HG03432 (cell line): ENCODE data around the gene TEN1.

Experiments used
- ATAC-seq: cut with Tn5 transposase; IDR thresholded peaks from one replicate; pipeline ENCODE4 v1.9.1; 2021; ENCODE audit warnings: mild to moderate bottlenecking, moderate library complexity; ENCODE audit not compliant: unreplicated experiment

Gene TEN1

DNA sequence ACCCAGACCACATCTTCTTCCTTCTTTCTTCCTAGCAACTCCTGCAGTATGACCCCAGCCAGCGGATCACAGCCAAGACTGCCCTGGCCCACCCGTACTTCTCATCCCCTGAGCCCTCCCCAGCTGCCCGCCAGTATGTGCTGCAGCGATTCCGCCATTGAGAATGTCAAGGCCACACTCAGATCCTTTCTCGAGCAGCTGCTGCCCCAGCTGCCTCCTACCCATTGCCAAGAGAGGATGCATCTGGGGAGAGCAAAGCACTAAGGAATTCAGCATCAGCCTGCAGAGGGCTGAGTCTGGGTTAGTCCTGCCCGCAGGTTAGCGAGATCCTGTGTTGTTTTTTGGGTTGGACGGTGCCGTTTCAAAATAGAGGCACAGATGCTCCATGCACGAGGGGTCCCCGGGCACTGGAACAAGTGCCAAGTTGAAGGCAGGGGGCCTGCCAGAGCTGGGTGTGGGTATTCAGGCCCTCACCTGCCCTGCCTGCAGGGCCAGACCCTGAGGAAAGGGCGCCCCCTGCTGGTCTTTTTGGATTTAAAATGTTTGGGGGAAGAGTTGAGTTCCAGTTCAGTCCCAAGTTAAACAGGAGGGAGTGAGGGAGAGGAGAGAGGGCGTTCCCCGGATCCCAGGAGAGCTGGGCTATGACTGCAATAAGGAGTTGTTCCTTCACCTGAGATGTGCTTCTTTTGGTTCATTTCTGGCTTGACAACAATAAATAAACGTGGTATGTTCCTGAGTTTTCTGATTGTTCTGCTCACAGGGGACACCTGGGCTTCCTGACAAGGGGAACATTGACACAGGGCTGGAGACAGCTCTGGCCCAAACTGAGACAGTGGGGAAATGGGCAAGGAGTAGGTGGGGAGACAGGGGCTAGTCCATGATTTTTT is 26.5 kb downstream of the TEN1 start:
- no peak for ATAC-seq

DNA sequence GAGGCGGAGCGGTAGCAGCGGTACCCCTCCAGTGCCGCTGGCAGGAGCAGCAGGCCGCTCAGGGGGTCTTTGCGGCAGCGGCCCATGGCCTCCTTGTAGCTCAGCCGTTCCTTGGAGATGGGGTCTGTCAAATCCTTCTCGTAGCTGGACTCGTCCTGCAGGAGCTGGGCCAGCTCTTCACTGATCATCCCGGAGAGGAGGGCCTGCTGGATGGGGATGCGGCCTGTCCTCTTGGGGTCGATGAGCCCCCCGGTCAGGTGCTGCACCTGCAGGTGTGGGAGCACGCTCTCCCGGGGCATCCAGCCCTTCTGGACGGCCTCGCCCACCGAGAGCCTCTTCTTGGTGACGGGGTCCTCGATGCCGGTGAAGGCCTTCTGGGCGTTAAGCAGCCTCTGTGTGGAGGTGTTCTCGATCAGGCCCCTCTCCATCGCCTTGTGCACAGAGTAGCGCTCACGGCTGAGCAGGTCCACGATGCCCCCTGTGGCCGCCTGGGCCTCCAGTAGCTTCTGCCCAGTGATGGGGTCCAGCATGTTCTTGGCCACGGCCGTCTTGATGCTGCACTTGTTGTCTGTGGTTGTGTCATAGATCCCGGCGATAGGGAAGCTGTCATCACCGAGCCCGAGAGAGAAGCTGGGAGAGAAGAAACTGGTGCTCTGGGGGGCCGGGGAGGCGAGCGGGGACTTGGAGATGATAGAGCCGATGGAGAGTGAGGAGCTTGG is 28.2 kb downstream of the TEN1 start:
- no peak for ATAC-seq

DNA sequence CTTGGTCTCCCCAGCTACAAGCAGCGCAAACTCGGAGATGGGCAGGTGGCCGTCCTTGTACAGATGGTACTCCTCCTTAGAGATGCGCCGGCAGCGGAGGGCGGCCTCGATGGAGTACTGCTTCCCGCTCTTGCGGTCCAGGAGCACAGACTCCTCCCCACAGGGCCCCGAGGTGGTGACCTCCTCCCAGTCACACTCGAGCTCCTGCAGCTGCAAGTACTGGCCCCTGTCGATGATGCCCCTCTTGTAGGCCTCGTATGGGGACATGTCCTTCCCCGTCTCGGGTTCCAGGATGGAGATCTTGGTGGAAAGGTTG is 28.8 kb downstream of the TEN1 start:
- no peak for ATAC-seq

DNA sequence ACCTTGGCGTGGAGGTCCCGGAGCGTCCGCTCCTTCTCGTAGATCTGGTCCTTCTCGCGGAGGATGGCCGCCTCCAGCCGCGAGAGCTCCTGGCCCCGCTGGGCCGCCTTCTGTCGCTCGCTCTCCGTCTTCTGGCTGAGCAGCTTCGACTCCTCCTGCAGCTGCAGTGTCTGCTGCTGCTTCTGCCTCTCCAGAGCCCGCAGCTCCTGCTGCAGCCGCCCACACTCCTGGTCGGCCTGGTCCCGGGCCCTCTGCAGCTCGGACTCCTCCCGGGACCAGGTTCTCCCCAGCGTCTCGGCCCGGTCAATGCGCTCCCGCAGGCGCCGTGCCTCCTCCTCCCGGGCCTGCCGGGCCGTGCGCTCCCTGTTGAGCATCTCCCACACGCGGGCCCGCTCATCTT is 29.2 kb downstream of the TEN1 start:
- no peak for ATAC-seq

DNA sequence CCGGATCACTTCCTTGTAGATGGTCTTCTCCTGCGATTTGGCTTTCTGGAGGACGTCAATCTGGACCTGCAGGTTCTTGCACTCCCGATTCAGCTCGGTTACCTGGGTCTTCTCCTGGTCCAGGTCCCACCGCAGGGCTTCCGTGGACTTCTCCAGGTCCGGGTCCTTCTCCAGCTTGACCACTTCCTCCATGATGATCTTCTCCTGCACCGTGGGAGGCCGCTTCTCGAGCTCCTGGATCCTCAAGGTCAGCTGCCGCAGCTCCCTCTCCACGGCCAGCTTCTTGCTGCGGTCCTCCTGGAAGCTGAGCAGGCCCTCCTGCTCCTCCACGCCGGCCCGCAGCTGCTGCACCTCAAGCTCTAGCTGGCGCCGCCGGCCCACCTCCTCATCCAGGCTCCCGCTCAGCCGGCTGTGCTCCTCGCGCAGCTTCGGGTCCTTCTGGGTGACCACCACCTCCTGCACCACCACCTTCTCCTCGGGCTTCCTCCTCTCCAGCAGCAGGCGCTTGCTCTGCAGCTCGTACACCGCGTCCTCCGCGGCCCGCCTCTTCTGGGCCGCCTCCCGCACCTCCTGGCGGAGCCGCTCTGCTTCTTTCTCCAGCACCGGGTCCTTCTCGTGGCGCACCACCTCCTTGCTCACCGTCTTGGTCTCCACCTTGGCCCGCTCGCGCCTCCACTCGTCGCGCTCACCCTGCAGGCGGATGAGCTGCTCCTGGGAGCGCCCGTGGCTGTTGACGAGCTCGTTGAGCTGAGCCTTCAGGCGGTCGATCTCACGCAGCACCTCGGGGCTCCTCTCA is 29.8 kb downstream of the TEN1 start:
- no peak for ATAC-seq

GRCh38 chr17:76009447-76009846 is 30.4 kb downstream of the TEN1 start:
- ATAC-seq: no peak

DNA sequence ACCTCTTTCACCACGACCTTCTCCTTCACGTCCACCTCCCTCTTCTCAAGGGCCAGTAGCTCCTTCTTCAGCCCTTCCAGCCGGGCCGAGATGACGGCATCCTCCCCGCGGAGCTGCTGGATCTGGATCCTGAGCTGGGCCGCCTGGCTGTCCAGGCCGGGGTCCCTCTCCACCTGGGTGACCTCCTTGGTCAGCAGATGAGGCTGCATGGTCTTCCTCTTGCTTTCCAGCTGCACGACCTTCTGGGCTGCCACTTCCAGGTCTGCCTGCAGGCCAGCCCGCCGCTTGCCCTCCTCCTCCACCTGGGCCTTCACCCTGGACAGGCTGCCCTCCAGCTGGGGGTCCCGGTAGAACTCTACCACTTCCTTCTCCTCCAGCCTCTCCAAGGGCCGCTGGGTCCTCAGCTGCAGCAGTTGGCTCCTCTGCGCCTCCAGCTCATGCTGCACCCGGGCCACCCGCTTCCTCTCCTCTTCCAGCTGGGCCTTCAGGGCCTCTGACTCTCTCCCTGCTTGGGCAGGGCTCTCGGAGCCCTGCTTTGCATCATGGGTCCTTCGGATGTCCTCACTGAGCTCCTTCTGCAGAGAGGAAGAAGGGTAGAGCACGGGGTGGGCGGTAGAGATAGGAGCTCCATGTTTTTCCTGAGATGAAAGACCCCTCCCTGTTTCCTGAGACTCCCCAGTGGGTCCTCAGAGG is 31.1 kb downstream of the TEN1 start:
- no peak for ATAC-seq

DNA sequence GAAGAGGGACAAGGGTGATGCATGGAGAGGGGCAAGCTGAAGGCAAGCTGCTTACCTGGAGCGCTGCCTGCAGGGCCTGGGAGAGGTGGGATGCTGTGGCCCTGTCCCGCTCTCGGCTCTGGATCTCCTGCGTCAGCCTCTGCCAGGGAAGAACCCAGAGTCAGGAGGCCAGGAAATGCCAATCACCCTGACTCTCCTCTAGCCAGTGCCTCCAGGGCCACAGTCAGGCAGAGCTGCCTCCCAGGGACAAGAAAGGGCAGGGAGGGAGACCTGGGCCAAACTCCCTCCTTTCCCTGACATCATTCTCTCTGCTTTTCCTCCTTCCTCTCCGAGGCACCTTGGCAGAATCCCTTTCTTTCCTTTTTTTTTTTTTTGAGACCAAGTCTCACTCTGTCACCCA is 32.9 kb downstream of the TEN1 start:
- ATAC-seq: no peak

DNA sequence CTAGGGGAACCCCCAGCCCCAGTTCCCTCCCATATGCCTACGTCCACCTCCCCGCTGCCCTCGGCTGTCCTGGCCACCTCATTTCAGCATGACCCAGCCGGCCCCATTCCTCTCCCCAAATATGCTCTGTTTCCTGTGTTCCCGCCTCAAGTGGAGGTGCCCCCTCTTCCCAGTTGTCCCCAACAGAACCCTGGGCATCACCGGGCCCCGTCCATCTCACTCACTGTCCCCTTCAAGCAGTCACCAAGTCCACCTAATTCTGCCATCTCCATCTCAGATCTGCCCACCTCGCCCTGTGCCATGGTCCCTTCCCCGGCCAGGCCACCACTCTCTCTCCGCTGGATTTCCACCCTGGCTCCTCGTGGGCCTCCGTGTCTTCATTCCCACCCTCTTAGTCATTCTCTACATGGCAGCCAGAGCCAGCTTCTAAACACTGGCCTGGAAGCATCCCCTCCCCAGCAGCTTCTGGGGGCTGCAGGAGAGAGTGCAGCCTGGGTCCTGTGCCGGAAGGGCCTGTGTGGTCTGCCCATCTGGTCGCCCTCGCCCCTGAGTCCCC is 34.4 kb downstream of the TEN1 start:
- ATAC-seq: no peak

DNA sequence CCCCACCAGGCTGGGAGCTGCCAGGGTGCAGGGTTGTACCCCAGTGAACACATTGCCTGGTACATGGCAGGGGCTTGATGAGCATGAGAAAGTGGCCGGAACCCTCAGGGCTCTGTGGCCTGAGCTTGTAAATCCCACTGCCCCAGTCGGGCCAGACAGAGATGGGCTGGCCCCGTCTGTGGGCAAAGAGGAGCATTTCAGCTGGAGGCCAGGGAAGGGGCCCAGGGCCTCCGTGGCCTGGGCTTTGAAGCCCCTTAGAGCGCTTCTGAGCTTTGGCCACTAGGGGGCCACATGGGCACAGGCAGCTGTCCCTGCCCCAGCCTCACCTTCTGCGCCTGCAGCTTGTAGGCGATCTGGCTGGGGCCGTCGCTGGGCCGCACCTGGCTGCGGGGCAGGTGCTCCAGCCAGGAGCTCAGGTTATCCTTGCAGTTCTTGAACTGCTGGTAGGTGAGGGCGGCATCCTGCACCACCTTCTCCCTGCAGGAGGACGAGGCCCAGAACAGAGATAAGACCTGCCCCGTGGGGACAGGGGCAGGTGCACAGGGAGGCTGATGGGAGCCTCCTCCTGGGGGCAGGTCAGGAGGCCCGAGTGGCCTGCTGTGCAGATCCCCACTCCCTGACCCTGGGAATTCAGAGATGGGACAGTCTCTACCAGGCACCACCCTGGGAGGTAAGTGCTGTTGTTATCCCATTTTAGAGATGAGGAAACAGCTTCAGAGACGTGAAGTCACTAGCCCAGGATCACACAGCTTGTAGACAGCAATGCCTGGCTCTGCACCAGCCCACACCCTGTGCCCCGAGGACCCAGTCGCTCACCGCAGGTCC is 35.3 kb downstream of the TEN1 start:
- no peak for ATAC-seq

GRCh38 chr17:76014925-76015261 is 35.9 kb downstream of the TEN1 start:
- ATAC-seq: no peak

DNA sequence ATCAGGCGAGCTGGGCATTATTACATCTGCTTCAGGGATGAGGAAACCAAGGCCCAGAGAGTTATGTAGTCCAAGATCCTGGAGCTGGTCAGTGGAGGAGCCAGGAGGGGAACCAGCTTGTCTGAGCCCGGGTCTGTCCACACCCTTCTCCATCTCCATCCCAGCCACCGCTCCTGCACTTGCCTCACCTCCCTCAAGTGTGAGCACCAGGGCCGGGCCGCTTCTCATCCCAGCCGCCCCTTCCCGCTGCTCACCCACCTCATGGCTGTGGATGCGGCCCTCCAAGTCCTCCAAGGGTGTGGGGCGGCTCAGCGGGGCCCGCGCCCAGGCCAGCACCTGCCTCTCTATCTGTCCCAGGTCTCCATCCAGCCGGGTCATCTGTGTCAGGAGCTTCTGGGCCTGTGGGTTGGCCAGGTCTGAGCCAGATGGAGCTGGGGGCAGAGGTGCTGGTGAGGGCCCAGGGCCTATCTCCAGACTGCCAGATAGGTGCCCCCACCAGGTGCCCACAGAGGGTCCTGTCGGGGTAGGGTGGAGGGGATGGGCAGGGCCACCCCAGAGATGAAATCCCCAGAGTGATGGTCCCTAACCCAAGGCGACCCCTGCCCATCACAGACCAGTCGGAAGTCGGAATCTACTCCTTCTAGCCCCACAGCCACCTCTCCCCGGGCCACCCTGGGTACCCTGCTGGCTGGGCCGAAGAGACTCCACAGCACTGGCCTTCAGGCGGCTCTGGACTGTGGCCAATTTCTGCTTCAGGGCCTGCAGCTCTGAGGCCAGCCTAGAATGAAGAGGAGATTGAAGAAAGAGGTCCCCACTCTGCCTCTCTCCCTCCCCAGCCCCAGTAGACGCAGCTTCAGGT is 38.7 kb downstream of the TEN1 start:
- no peak for ATAC-seq

GRCh38 chr17:76018340-76018680 is 39.3 kb downstream of the TEN1 start:
- no peak for ATAC-seq

GRCh38 chr17:76018801-76019200 is 39.8 kb downstream of the TEN1 start:
- ATAC-seq: no peak

DNA sequence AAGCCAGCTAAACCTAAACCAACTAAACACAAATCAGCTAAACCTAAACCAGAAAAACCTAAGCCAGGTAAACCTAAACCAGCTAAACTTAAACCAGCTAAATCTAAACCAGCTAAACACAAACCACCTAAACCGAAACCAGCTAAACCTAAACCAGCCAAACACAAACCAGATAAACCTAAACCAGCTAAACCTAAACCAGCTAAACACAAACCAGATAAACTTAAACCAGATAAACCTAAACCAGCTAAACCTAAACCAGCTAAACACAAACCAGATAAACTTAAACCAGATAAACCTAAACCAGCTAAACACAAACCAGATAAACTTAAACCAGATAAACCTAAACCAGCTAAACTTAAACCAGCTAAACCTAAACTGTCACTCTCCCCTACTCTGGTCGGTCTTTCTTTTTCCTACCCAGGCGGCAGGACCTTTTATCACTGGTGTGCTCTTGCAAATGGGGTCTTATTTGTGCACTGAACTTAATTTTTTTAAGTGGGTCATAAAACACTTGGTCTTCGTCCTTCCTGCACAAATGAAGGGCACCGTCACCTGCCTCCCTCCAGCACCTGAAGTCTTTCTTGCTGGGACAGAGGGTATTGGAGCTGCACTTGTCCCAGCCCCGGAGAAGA is 40.9 kb downstream of the TEN1 start:
- no peak for ATAC-seq

- ATAC-seq: no peak
Observed at GRCh38 chr17:76022285-76022684, 43.2 kb downstream of the TEN1 start.

DNA sequence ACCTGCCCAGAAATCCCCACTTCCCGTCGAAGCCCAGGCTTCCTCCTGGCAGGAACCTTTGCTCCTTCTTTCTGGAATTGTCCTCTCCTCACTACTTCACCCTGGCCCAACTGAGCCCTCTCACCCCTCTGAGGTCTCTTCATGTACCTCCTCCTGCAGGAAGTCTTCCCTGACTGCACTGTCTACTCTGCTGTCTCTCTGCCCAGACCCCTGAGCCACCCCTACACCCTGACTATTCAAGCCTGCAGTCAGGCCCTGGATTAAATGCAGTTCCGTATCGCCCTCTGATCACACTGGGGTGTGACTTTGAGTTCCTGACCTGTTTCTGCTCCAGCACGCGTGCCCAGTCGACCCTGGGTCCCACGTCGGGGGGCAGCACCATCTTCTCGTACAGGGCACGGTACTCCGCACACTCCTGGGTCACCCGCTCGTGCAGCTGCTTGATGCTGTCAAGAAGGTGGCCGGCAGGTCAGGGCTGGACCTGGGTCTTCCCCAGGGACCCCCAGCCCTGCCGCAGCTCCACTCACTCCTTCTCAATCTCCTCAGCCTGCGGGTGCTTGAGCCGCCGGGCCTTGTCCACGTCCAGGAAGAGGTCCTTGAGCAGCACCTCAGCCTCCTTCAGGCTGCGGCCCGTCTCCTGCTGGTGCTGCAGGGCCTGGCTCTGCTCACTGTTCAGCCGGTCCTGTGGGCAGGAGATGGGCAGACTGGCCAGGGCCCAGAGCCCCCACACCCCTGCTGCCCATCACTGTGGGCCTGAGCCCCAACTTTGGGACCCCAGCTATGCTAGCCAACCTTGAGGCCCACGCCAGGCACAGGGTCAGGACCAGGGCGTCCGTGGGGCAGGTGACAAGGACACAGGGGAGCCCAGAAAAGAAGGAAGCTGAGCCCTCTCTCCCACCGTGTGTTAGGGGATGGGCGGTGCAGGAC is 44.2 kb downstream of the TEN1 start:
- no peak for ATAC-seq

DNA sequence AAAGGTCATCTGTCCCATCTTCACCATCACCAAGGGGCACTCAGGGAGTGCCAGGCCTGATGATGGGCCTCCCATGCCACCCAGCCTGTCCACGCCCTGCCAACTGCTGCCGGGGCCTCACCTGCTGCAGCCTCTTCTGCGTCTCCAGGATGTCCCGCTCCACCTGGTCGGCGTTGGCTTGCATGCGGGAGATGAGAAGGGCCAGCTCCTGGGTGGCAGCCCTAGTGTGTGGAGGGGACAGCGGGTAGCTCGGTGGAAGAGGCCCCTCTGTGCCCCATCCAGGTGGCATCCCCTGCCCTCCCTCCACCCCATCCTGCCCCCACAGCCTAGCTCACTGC is 44.8 kb downstream of the TEN1 start:
- ATAC-seq: no peak
